GM12801 (cell line): Measurements from ENCODE around the gene SERPINB6.

Source experiments
- TF ChIP-seq, protein P1 (sequence below): IDR thresholded peaks from one replicate; pipeline ENCODE4 v1.5.1; 2011; ENCODE audit warnings: control low read depth; ENCODE audit not compliant: insufficient read length; ENCODE audit errors: extremely low read depth

Gene SERPINB6

DNA sequence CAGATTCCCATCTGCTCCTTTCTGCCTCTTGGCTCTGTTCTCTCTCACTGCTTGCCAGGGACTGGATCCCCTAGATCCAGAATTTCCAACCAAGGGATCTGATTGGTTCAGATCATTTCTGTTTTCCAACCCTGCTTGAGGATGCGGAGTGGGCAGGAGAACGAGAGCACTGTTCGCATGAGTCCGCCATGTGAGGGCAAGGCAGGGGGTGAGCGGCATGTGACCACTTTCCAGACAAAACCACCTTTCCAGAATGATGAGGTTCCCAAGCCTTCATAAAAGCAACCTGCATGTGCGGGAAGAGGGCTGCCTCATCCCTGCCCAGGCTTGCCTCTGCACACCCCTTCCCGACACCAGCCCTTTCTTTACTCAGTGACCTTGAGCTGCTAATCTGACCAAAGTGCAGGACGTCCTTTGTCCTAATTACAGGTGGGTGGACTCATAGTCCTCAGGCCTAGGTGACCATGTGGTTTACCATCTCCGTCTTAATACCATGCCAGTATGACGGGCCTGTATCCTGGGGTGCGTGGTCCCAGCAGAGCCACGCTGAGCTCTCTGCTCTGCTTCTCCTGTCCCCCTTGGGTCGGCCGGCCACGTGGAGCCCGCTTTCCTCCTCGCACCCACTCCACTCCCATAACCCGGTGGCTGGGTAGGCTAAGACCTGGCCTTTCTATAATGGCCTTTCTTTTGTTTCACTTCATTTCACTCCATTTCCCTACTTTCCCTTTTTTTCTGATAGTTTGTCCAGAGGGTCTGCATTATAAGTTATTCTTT is 42.7 kb upstream of the SERPINB6 start:
- TF ChIP-seq, protein P1, sequence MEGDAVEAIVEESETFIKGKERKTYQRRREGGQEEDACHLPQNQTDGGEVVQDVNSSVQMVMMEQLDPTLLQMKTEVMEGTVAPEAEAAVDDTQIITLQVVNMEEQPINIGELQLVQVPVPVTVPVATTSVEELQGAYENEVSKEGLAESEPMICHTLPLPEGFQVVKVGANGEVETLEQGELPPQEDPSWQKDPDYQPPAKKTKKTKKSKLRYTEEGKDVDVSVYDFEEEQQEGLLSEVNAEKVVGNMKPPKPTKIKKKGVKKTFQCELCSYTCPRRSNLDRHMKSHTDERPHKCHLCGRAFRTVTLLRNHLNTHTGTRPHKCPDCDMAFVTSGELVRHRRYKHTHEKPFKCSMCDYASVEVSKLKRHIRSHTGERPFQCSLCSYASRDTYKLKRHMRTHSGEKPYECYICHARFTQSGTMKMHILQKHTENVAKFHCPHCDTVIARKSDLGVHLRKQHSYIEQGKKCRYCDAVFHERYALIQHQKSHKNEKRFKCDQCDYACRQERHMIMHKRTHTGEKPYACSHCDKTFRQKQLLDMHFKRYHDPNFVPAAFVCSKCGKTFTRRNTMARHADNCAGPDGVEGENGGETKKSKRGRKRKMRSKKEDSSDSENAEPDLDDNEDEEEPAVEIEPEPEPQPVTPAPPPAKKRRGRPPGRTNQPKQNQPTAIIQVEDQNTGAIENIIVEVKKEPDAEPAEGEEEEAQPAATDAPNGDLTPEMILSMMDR, result no peak

GRCh38 chr6:3013486-3013885 is 42.1 kb upstream of the SERPINB6 start:
- TF ChIP-seq, protein P1, result no peak

DNA sequence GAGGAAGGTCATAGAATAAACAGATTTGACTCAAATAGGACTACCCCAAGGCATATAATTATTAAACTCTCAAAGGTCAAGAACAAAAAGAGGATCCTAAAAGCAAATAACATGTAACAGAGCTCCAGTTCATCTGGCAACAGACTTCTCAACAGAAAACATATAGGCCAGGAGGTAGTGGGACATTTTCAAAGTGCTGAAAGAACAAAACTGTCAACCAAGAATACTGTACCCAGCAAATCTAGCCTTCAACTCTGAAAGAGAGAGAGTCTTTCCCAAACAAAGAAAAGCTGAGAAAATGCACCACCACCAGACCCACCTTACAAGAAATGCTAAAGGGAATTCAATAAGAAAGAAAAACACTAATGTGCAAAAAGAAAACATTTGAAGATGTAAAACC is 40.2 kb upstream of the SERPINB6 start:
- TF ChIP-seq, protein P1, result no peak

GRCh38 chr6:3011158-3011557 is 39.8 kb upstream of the SERPINB6 start:
- TF ChIP-seq, protein P1, result no peak

DNA sequence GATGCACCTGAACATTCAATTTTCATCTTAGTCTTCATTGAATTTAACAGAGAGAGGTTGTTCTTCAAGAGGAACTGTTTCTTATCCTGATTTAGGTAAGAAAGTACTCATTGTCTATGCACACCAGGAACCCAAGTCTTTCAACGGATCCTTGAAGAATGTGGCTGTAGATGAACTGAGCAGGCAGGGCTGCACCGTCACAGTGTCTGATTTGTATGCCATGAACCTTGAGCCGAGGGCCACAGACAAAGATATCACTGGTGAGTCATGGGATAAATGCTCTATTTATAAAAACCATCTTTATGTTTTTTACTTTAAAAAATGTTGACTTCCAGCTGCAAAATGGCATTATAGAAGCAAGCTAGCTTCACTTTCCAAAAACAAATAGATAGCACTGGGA is 38.6 kb upstream of the SERPINB6 start:
- TF ChIP-seq, protein P1, result no peak

- TF ChIP-seq, protein P1, result no peak
Observed at GRCh38 chr6:3007571-3007970, 36.2 kb upstream of the SERPINB6 start.

DNA sequence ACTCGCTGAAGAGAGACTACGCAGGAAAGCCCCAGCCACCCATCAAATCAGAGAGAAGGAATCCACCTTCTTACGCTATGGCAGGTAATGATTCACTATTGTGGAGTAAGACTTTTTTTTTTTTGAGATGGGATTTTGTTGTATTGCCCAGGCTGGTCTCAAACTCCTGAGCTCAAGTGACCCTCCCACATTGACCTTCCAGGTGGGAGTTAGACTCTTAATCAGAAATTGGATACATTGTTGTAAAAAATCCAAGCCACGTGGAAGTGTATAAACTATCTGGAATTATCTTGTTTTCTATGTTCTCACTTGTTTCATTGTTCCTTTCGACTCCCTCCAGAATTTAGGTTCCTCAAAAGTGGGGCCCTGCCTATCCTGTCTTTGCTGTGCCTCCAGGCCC is 35.1 kb upstream of the SERPINB6 start:
- TF ChIP-seq, protein P1, result no peak
